ENCODE measurements around the gene PSD4.

PSD4 gene

GRCh38 chr2:113186433-113186796 is 12.6 kb downstream of the PSD4 start:
- DNase-seq: no peak

- DNase-seq: no peak
Observed at GRCh38 chr2:113187771-113188170, 14.0 kb downstream of the PSD4 start.

DNA sequence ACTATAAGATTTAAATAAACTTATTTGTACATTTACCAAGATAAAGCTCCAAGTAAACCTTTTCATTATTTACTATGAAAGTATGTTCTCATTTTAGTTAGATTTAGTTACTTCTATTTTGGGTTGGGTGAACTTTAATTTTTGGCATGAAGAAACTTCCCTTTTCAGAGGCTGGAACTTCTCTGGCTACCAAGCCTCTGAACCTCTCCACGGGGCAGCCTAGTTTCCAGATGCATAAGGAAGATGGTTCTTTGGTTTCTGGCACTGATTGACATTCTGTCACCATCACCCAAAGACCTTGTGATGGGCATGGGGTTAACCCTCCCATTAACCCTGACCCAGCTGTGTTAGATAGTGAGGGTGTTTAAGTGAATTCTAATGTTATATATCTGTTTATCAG is 17.1 kb downstream of the PSD4 start:
- no peak for DNase-seq

DNA sequence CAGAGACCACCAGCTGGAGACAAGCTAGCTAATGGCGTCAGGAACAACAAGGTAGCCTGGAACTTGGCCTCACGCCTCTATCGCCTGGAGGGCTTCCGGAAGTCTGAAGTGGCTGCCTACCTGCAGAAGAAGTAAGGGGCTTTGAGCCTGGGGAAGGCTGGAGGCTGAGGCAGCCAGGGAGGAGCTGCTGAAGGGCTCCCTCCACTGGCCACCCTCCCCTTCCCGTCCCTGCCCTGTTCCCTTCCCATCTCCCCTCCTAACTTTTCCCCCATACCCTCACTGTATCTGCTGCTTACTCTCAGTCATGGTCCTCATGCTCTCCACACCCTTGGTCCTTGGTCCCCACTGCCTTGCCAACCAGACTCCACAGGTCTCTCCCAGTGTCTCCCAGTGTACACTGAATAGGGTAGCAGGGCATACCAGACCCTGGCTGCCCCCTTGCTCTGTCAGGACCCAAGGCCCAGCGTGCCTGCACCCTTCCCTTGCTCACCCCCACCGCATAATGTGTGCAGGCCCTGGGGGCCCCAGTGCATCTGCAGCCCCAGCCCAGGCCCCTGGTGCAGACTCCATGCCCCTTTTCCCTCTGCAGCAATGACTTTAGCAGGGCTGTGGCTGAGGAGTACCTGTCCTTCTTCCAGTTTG is 18.8 kb downstream of the PSD4 start:
- no peak for DNase-seq

DNA sequence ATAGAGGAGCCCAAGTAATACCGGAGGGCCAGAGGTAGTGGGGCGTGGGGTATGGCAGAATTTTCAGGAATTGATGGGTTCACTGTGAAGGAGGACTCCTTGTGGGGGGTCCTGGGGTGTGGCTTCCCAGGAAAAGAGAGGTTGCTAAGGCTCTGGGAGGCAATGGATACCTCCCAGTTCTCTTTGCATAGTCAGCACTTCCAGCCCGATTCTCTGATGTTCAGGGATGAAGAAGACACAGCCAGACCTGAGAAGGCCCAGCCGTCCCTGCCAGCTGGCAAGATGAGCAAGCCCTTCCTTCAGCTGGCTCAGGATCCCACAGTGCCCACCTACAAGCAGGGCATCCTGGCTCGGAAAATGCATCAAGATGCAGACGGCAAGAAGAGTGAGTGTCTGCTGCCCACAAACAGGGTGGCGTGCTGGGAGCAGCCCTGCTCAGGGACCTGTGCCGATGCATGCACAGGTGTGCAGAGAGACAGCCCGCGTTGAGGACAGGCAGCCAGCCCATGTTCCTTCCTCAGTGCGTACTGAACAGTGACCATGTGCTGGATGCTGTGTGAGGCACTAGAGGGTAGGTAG is 22.2 kb downstream of the PSD4 start:
- DNase-seq: no peak

DNA sequence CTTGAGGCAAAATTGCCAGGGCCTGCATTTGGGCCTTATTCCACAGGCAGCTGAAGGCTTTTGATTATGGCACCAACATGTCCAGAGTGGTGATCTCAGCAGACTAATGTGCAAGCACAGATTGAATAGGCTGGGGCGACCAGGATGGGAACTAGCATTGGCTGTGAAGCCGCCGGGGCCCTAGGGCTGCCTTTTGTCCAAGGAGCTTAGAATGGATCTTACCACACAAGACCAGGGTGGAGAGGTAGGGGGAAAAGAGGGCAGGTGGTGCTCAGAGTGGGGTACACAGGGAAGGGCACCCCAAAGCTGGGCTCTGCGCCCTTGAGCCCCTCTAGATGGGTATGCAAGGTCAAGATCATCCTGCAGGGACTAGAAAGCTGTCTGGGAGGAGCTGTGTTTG is 23.1 kb downstream of the PSD4 start:
- DNase-seq: no peak

GRCh38 chr2:113197347-113198047 is 23.7 kb downstream of the PSD4 start:
- no peak for DNase-seq

DNA sequence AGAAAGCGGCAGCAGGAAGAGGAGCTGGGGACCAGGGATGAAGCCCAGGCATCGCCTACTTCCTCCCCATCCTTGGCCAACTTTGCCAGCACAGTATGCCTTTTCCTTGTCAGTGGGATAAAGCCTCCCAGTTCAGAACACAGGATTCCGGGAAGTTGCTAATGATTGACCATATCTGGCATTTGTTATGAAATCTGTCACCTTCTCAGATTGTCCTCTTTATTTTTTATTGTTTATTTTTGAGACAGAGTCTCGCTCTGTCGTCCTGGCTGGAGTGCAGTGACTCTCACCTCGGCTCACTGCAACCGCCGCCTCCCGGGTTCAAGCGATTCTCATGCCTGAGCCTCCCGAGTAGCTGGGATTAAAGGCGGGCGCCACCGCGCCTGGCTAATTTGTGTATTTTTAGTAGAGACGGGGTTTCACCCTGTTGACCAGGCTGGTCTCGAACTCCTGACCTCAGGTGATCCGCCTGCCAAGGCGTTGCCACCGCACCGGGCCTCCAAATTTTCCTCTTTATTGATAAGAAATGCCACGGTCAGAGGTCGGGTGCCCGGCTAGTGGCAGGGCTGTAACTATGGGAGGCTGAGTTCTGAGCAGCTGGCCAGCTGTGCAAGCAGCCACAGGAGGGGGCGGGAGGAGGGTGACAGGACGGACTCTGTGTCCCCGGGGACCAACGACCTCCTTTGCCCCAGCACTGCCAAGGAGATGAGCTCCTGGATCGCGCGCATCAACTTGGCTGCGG is 24.4 kb downstream of the PSD4 start:
- no peak for DNase-seq

- no peak for DNase-seq
Observed at GRCh38 chr2:113198790-113199612, 25.2 kb downstream of the PSD4 start.

DNA sequence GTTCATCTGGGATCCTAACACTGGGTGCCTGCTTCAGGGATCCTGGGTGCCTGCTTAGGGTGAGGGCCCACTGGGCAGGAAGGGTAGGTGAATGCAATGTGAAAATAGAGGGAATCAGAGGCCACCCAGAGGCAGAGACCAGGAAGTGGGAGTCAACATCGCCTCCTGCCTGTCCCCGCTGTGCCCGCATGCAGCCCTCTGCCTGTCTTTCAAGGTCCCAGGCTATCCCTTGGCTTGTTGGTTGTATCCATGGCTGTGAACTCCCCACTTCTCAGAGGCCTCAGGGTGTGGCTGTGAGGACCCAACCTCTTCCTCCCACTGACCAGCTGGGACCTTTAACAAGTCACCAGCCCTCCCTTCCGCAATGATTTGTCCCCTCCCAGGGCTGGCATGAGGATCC is 26.5 kb downstream of the PSD4 start:
- no peak for DNase-seq

- DNase-seq: no peak
Observed at GRCh38 chr2:113200736-113201490, 27.1 kb downstream of the PSD4 start.

DNA sequence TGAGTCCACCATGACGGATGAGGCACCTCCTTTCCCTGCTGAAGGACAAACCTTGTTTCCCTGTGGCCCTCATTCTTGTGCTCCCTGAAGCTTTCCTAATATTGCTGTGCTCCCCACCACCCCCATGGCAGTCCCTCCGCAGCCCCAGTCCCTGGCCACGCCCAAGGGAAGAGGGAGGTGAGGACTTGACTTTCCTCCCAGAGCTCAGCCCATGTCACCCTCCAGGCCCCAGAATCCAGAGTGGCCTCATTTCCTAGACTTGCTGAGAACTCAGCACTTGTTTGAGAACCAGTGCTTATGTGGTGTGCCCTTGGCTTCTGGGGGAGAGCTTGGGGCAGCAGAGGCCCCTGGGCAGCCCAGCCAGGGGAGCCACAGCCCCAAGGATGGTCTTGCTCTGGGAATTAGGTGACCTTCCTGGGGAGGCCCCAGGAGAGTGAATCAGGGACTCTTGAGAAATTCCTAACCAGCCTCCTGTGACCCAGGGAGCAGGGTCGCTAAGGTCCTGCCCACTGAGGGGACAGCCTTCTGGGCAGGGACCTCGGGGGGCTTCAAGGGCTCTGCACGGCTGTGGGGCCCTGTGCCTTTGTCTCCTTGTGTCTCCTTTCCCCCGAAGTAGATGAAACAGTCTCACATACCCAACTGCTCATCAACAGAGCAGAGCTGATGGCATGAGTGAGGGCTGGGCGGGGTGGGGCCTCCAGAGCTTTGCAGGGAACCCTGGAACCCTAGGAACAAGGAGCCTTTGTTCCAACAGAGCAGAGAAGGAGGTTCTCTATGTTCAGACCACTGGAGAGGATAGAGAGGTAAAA is 27.9 kb downstream of the PSD4 start:
- DNase-seq: no peak

- peak; percentile 93 for DNase-seq
Observed at GRCh38 chr2:113202305-113203216, 28.8 kb downstream of the PSD4 start.

GRCh38 chr2:113203217-113203530 is 29.4 kb downstream of the PSD4 start:
- no peak for DNase-seq

- no peak for DNase-seq
Observed at GRCh38 chr2:113203901-113204519, 30.2 kb downstream of the PSD4 start.

- no peak for DNase-seq
Observed at GRCh38 chr2:113206251-113206650, 32.5 kb downstream of the PSD4 start.

GRCh38 chr2:113207021-113207420 is 33.2 kb downstream of the PSD4 start:
- no peak for DNase-seq

- DNase-seq: no peak
Observed at GRCh38 chr2:113208396-113208795, 34.6 kb downstream of the PSD4 start.

DNA sequence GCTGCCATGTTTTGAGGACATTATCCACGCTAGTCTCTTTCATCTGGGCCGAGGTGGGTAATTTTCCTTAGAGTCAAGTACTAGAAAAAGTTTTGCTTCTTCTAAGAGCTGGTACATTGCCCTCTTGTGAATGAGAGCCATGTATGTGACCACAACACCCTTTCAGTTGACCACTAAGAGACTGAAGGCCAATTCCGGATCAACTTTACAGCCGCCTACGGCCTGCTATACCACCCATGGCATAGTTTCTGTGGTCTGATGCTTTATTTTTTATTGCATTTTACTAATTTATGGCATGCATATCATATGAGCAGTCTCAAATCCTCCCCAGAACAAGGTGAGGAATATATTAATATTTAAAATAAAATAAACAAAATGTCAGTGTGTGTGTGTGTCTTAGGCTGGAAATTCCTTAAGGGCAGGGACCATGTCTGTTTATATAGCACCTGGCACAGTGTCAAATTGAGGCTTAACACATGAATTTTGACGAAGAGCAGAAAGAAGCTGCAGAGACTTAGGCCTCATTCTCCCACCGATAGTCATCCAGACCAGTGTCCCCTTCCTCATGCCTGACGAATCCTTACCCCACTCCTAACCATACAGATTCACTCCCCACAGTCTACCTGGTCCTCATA is 35.4 kb downstream of the PSD4 start:
- peak; percentile 93 for DNase-seq
